Testis (tissue), 2 donors: Measurements from ENCODE around the gene POGZ.

Experiments
- POLR2A ChIP-seq: fragments of 450-650 bp; IDR thresholded peaks from one replicate; pipeline ENCODE4 v1.6.1; 2017; ENCODE audit warnings: antibody characterized with exemption, mild to moderate bottlenecking, moderate library complexity
- TF ChIP-seq, protein P1 (sequence below), 3 experiments: fragments of 450-650 bp in 2 of 3; fragments of 200-600 bp in 1 of 3; sonication (generic) in 1 of 3; IDR thresholded peaks; one replicate each; pipeline ENCODE4 v1.5.1; 2016 to 2019; ENCODE audit warnings: antibody characterized with exemption in 3 of 3, mild to moderate bottlenecking in 2 of 3, moderate library complexity in 1 of 3

DNA sequence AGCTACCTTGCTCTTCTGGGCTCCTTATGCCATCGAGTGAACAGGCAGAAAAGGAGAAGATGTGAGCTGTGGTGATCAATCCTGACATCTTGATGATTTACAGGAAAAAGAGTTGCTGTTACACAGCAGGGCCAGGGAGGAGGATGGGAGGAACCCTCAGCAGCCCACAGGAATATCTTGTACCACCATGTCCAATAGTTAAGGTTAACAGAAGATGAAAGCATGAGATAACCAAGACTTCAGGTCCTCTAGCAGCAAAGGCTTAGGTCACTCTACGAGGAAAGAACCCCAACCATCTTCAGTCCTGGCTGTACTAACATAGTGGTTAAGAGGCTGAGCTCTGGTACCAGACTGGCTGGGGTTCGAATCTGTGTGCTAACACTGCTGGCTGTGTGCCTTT, 74.7 kb downstream of the POGZ start:
- TF ChIP-seq, protein P1, sequence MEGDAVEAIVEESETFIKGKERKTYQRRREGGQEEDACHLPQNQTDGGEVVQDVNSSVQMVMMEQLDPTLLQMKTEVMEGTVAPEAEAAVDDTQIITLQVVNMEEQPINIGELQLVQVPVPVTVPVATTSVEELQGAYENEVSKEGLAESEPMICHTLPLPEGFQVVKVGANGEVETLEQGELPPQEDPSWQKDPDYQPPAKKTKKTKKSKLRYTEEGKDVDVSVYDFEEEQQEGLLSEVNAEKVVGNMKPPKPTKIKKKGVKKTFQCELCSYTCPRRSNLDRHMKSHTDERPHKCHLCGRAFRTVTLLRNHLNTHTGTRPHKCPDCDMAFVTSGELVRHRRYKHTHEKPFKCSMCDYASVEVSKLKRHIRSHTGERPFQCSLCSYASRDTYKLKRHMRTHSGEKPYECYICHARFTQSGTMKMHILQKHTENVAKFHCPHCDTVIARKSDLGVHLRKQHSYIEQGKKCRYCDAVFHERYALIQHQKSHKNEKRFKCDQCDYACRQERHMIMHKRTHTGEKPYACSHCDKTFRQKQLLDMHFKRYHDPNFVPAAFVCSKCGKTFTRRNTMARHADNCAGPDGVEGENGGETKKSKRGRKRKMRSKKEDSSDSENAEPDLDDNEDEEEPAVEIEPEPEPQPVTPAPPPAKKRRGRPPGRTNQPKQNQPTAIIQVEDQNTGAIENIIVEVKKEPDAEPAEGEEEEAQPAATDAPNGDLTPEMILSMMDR (IDR thresholded peaks at IDR 0.05), result no peak
- TF ChIP-seq POLR2A, result no peak
